ENCODE data around the gene SURF4.

Gene SURF4

GRCh38 chr9:133353548-133353947 lies 22.3 kb downstream of the SURF4 start:
- no peak for DNase-seq (ENCODE audit: low read depth in 2 of 3, low spot score in 1 of 3)

DNA sequence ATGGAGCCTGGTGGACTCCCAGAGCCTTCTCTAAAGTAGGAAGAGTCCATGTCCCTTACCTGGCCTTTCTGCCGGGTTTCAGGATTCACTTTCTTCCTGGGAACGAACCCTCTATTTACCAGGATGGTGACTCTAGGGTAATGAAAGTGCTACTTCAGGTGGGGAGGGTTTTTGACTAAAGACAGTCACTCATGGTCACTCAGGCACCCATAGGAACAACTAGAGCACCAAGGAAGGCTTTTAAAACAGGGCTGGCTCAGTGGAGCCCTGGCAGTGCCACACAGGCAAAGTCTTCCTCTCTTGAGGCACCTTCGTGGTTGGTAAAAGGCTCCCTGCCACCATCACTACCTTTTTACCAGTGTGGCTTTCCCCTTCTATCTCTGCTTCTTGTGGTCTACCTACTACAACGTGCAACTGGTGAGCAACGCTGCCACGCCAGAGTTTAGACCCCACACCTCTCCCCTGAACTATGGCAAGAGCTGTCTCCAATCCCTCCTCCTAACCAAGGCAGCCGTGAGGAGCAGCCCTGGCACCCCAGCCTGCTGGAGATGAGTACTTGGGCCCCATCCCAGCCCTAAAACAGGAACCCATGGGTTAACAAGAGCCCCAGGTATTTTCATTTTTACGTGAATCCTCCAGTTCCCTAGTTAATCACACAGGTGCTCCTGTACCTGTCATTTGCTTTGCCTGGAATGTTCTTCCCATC lies 23.1 kb downstream of the SURF4 start:
- DNase-seq (ENCODE audit: low read depth in 2 of 3, low spot score in 1 of 3): no peak

GRCh38 chr9:133351908-133352634 lies 23.8 kb downstream of the SURF4 start:
- DNase-seq (ENCODE audit: low read depth in 2 of 3, low spot score in 1 of 3): peak in 1 of 3 donors; percentile 46

- DNase-seq (ENCODE audit: low read depth in 2 of 3, low spot score in 1 of 3): no peak
These were observed 24.3 kb downstream of the SURF4 start for GRCh38 chr9:133351526-133351907.

- DNase-seq (ENCODE audit: low read depth in 2 of 3, low spot score in 1 of 3): no peak
These were observed 25.8 kb downstream of the SURF4 start for GRCh38 chr9:133349965-133350616.

DNA sequence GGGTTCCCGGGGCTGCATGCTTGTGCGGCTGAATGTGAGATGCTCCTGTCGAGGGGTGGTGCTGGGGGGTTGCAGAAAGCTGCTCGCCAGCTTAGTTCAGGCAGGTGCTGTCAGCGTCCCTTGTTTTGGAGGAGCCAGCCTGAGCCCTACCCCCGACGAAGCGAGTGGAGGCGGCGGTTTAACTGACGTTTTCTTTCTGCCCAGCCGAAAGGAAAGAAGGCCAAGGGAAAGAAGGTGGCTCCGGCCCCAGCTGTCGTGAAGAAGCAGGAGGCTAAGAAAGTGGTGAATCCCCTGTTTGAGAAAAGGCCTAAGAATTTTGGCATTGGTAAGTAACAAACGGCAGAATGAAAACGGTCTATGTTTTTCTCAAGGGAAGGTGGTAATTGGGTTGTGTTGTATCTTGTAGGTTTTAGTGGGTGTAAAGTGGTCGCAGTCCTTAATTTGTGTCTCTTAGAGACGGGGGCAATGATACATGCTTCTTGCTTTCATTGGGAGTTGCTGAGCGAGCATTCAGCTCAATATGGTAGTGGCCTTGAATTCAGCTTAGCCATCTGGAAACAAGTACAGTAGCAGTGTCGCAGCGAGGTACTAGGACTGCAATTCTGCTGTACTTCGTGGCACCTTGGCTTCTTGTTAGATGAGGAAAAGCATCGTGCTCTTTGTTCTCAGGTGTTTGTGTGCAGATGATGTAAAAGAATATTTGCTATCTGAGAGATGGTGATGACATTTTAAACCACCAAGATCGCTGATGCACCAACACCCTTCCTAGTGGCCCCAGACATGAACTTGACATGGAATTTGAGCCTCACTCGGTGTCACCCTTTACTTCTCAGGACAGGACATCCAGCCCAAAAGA lies 26.9 kb downstream of the SURF4 start:
- no peak for DNase-seq (ENCODE audit: low read depth in 2 of 3, low spot score in 1 of 3)

DNA sequence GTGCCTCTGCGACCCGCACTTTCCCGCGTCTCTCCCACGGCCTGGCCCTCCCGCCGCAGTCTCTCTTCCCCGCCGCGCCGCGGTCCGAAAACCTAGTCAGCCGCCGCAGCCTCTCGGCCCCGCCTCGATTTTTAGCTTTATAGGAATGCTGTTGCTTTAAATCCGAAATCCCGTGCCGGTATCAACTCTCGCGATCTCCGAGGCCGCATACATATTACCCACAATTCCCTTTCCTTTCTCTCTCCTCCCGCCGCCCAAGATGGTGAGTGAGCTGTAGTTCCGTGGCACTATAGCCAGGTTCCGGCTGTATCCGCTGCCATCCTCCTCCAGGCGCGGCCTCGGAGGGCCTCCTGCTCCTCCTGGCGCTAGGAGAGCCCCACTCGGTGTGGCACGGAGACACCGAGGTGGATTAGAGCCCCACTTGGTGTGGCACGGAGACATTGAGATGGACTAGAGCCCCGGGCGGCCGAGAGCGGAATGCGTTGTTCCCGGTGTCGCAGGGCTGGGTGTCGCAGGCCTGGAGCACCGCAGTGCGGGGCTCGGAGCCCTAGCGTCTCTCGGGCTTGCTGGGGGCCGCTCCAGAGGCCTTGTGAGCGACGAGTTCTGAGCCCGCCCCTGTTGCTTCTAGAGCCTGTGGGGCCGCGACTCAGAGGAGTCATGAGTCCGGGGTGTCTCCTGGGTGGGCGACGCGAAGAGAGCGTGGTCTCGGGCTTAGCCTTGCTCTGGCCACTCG lies 27.7 kb downstream of the SURF4 start, which contains the start of the genes MED22 and RPL7A:
Gene MED22, minus strand, starts transcription at position 147 of the 733 bp plus-strand sequence. CDS start 1,469 bp downstream, outside the sequence.
Gene RPL7A, plus strand, starts transcription at position 234 of the 733 bp plus-strand sequence. Its CDS starts 26 bp downstream, at position 260.
- DNase-seq (ENCODE audit: low read depth in 2 of 3, low spot score in 1 of 3): peak; percentile 90 to 91 (median 90)

DNA sequence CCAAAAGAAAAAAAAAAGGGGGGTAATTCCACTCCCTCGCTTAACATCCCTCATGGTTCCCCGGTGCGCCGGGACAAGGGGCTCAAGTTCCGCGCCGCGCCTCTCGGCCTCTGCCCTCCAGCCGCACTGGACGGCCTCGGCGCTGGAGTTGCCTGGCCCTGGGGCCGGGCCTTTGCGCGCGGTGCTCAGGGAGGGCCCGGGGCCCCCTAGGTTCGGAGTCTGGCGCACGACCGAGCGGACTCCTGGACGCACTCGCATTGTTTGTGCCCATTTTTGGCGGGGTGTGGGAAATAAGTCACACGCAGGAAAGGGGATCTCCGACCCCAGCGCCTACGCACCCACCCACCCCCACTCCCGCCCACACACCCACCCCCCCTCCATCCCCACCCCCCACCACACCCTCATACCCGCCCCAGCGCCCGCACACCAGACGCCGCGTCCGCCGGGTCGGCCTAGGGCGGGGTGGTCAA lies 28.3 kb downstream of the SURF4 start:
- no peak for DNase-seq (ENCODE audit: low read depth in 2 of 3, low spot score in 1 of 3)

GRCh38 chr9:133346021-133346785 lies 29.7 kb downstream of the SURF4 start:
- no peak for DNase-seq (ENCODE audit: low read depth in 2 of 3, low spot score in 1 of 3)

DNA sequence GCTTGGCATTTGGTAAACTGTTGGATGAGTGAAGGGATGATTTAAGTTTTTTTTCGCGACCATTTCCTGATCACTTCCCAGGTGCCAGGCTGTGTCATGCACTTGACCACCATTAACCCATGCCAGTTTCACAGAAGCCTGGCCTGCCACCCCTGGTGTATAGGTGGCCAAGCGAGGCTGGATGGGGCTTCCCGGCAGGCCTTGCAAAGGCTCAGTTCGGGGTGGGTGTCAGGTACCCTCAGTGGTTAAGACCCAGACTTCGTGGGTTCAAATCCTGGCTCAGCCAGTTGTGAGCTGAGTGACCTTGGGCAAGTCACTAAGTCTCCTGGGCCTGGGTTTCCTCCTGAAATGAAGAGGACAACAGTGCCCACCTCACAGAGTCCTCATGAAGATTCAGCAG lies 30.3 kb downstream of the SURF4 start:
- DNase-seq (ENCODE audit: low read depth in 2 of 3, low spot score in 1 of 3): no peak

GRCh38 chr9:133344979-133345378 lies 30.9 kb downstream of the SURF4 start:
- DNase-seq (ENCODE audit: low read depth in 2 of 3, low spot score in 1 of 3): no peak

DNA sequence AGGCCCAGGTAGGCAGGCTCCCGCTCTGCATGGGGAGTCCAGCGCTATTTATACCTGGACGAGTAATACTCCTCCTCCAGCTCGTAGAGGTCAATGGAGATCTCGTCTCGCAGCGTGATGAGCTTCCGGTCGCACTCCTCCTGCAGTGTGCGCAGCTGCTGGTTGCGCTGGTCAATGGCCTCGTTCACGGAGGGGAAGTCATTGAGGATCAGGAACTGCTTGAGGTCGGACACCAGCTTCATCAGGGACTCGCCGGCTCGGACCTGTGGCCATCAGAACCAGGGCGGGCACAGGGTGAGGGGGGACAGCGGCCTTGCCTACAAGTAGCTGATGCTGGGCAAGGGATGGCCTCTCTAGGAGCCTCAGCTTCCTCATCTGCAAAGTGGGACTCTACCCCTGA lies 31.8 kb downstream of the SURF4 start:
- DNase-seq (ENCODE audit: low read depth in 2 of 3, low spot score in 1 of 3): no peak

DNA sequence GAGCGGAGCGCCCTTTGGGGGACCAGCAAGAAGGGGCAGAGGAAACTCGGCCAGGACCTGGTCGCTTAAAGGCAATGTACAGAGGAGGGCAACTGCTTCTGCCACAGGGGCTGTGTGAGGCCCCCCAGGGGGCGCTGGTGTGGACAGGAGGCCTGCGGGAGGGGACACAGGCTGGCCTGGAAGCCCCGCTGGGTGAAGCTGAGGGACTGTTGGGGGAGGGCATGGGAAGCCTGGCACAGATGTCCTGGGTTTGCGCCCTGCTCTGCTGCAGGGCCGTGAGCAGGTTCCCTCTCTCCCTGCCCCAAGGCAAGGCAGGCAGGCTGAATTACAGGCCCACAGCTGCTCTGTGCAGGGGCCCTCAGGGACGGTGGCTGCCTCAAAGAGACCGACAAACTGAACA lies 33.3 kb downstream of the SURF4 start:
- no peak for DNase-seq (ENCODE audit: low read depth in 2 of 3, low spot score in 1 of 3)

- DNase-seq (ENCODE audit: low read depth in 2 of 3, low spot score in 1 of 3): no peak
These were observed 33.8 kb downstream of the SURF4 start for GRCh38 chr9:133342069-133342406.

DNA sequence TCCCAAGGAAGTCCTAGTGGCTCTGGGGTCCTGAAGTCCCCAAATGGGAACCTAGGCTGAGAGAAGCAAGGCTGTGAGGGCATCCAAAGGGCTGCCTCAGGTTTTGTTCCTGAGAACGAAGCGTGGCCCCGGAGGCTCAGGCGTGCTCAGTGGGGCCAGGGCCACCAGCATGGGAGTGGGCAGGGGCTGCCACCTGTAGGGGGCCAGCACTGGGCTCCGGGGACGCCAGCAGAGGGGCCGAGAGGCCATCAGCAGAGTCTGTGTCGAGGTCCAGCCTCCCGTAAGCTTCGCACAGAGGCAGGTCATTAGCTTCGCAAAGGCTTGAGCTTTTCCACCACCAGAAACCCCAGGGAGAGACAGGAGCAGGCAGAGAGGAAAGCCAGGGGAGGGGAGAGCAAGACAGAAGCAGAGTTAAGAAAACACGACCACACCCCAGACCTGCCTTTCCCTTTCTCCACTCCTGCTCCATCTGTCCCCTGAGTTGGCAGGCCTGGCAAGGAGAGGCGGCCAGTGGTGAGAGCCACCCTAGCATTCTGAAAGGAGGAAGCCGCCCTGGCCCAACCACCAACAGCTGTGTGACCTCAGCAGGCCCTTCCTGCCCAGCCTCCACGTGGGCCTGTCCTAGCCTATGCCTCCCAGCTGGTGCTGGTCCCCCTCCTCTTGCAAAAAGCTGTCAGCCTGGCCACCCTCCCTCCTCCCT lies 34.3 kb downstream of the SURF4 start:
- DNase-seq (ENCODE audit: low read depth in 2 of 3, low spot score in 1 of 3): no peak

- DNase-seq (ENCODE audit: low read depth in 2 of 3, low spot score in 1 of 3): no peak
These were observed 34.9 kb downstream of the SURF4 start for GRCh38 chr9:133340916-133341315.

- no peak for DNase-seq (ENCODE audit: low read depth in 2 of 3, low spot score in 1 of 3)
These were observed 35.6 kb downstream of the SURF4 start for GRCh38 chr9:133340256-133340655.

DNA sequence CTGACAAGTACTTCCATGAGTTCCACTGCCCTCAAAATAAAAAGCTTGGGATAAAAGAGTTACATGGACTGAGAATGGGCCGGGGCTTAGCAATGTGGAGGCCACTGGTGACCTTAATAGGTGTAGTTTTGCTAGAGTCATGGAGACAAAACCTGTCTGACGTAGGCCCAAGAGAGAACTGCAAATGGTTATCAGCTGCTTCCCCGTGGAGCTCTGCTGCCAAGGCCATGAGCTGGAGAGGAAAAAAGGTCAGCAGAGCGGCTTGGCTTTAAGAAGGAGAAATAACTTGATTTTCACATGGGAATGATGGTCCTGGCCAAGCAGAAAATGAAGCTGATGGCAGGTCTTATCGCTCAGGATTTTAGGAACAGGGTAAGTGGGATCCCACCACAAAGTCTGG lies 36.2 kb downstream of the SURF4 start:
- DNase-seq (ENCODE audit: low read depth in 2 of 3, low spot score in 1 of 3): no peak

Measured in stimulated activated CD4-positive, alpha-beta T cell treated with anti-CD3 and anti-CD28 coated beads, Interleukin-12 subunit alpha, Interleukin-12 subunit beta, amount 100 ng/mL, for 48 hours (primary cell).